ENCODE measurements around the gene MOCS1. TPM values are rescaled to one million over a fixed set of nuclear protein-coding genes. Genes with fewer than 3 reads are reported as not detected.

Gene MOCS1
- total and polyA plus RNA-seq, 11 donors = 16.4 to 40.3 (median 25.4) TPM

DNA sequence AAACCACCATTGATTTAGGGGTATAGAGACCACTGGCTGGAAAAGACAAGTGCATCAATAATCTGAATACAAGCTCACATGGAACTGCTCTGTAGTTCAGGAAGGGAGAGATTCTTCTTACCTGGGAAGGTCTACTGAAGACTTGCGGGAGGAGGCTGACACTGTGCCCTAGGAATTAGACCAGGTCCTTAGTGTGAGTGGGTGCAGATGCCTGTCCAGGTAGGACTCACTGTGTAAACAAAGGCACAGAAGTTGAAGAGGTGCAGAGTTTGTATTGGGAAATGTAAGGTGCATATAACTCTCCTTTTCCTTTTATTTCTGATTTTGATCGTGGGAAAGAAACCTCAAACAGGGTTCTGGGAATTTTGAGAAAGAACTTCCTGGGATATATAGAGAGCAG, 75.2 kb downstream of the MOCS1 start:
- H3K9me3 ChIP-seq = no peaks in the 10 kb centered on the region
- peaks cover 0 to 45% (median 11%) of the 10 kb centered on the region in 9 donors for H3K36me3 ChIP-seq
- no peak for ATAC-seq
- DNase-seq = no peak
- 80 to 90% (median 87%) methylated on average over 2 of the region's 2 CpGs for WGBS, 4 donors
- intact Hi-C loops (cut with DNase I) = no loop called here
- no peaks in the 10 kb centered on the region for H3K27me3 ChIP-seq
- TF ChIP-seq POLR2A (IDR thresholded peaks at IDR 0.05) = no peak
- TF ChIP-seq, protein P1, sequence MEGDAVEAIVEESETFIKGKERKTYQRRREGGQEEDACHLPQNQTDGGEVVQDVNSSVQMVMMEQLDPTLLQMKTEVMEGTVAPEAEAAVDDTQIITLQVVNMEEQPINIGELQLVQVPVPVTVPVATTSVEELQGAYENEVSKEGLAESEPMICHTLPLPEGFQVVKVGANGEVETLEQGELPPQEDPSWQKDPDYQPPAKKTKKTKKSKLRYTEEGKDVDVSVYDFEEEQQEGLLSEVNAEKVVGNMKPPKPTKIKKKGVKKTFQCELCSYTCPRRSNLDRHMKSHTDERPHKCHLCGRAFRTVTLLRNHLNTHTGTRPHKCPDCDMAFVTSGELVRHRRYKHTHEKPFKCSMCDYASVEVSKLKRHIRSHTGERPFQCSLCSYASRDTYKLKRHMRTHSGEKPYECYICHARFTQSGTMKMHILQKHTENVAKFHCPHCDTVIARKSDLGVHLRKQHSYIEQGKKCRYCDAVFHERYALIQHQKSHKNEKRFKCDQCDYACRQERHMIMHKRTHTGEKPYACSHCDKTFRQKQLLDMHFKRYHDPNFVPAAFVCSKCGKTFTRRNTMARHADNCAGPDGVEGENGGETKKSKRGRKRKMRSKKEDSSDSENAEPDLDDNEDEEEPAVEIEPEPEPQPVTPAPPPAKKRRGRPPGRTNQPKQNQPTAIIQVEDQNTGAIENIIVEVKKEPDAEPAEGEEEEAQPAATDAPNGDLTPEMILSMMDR (IDR thresholded peaks at IDR 0.05) = no peak
- no peak overlapping the region for H3K27ac ChIP-seq
- H3K4me1 ChIP-seq = peaks cover 0 to 28% (median 0%) of the 10 kb centered on the region in 12 donors
- no peak overlapping the region for H3K4me3 ChIP-seq

DNA sequence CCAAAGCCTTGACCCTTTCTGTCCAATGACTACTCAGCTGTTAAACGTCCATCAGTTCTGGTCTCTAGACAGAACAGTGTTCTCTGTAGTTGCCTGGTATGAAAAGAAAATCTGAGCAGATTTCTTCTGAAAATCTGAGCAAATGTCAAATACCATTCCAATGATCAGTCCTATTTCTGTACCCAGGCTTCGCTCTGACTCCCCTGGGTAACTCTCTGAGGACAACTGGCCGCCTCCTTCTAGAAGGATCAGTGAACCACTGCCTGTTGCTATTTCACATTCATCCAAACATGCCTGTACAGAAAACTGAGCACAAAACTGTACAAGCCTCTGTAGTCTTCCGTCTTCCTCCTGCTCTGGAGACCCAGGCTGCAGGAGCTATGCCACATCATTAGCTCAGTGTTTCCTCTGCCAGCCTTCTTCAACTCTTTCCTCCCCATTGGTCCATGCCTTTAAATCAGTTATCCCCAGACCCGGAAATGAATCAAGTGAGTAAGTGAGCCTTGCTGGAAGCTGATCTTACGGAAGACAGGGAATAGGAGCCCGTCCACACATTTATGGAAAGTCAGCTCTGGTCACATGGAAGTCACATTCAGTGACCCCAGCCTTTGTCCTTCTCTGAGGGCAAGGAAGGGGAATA, 78.8 kb downstream of the MOCS1 start:
- H3K9me3 ChIP-seq = no peaks in the 10 kb centered on the region
- H3K4me3 ChIP-seq = no peak overlapping the region
- peak in 2 of 4 donors; percentile 31 to 35 for ATAC-seq
- peaks cover 0 to 48% (median 15%) of the 10 kb centered on the region in 12 donors for H3K4me1 ChIP-seq
- WGBS, 4 donors = 71 to 78% (median 75%) methylated on average over 7 of the region's 7 CpGs
- DNase-seq = no peak
- intact Hi-C loops (cut with DNase I) = no loop called here
- no peaks in the 10 kb centered on the region for H3K27me3 ChIP-seq
- peak overlapping the region in 9 of 12 donors; percentile 8 to 63 (median 38) for H3K27ac ChIP-seq
- no peak for TF ChIP-seq POLR2A (IDR thresholded peaks at IDR 0.05)
- TF ChIP-seq, protein P1 (IDR thresholded peaks at IDR 0.05) = no peak
- peaks cover 0 to 28% (median 11%) of the 10 kb centered on the region in 9 donors for H3K36me3 ChIP-seq

Other genes with a start within 250 kb of the MOCS1 start
- under 1 TPM; 0.06 to 0.77 (median 0.51) TPM for gene KIF6, start 209.1 kb downstream of the MOCS1 start, total RNA-seq
- under 1 TPM; 0.06 to 0.38 TPM for gene KIF6, start 209.1 kb downstream of the MOCS1 start, polyA plus RNA-seq
- 10 to 100 TPM; 11.5 to 20.9 (median 13.6) TPM for gene DAAM2, start 142.1 kb downstream of the MOCS1 start, total RNA-seq
- 10 to 100 TPM in 1 of 2 donors, 1 to 10 TPM in 1; 6.4 to 13.5 TPM for gene DAAM2, start 142.1 kb downstream of the MOCS1 start, polyA plus RNA-seq